HUES64 (cell line): ENCODE measurements around the gene MCCC2. TPM values are rescaled to one million over a fixed set of nuclear protein-coding genes. Genes with fewer than 3 reads are reported as not detected.
"Not testable (repeated sequence)": the region's sequence is repeated elsewhere in the genome, so short reads cannot be mapped to it uniquely, and the experiment has no call there.

Experiments used
- H3K27ac ChIP-seq: 2 replicates; pipeline ENCODE4 v1.7.0; 2013; ENCODE audit warnings: low read depth, low read length, inconsistent platforms
- H3K27me3 ChIP-seq: 2 replicates; pipeline ENCODE4 v1.6.1; 2013; ENCODE audit warnings: mild to moderate bottlenecking, low read length; ENCODE audit not compliant: insufficient read depth
- H3K36me3 ChIP-seq: 2 replicates; pipeline ENCODE4 v1.6.1; 2013; ENCODE audit warnings: mild to moderate bottlenecking, low read length; ENCODE audit not compliant: insufficient read depth
- H3K4me1 ChIP-seq: 2 replicates; pipeline ENCODE4 v1.6.1; 2013; ENCODE audit warnings: mild to moderate bottlenecking, low read length, moderate library complexity; ENCODE audit not compliant: insufficient read depth
- H3K4me3 ChIP-seq: 2 replicates; pipeline ENCODE4 v1.5.1; 2013; ENCODE audit warnings: mild to moderate bottlenecking, low read length, moderate library complexity
- H3K9ac ChIP-seq: 2 replicates; pipeline ENCODE4 v1.6.1; 2013; ENCODE audit warnings: mild to moderate bottlenecking, low read depth, low read length
- H3K9me3 ChIP-seq: 2 replicates; pipeline ENCODE4 v1.6.1; 2013; ENCODE audit warnings: low read depth, low read length; ENCODE audit not compliant: insufficient read depth
- WGBS: fragments of 150-250, 120-280 bp; methylation state at CpG from one replicate; pipeline ENCODE4 v1.1.7; 2013; ENCODE audit warnings: missing lambda C conversion rate; 5-methylcytosine and 5-hydroxymethylcytosine counted together
- polyA plus RNA-seq, 2 experiments: library from polyadenylated mRNA; stranded (reverse); fragments of 50-300 nt; gene quantifications; one replicate each; pipeline ENCODE4 v1.2.3, GENCODE V29; 2013

The MCCC2 gene
- 46.2 TPM for polyA plus RNA-seq (2013, experiment 1 of 2)
- polyA plus RNA-seq (2013, experiment 2 of 2): 40.9 TPM

DNA sequence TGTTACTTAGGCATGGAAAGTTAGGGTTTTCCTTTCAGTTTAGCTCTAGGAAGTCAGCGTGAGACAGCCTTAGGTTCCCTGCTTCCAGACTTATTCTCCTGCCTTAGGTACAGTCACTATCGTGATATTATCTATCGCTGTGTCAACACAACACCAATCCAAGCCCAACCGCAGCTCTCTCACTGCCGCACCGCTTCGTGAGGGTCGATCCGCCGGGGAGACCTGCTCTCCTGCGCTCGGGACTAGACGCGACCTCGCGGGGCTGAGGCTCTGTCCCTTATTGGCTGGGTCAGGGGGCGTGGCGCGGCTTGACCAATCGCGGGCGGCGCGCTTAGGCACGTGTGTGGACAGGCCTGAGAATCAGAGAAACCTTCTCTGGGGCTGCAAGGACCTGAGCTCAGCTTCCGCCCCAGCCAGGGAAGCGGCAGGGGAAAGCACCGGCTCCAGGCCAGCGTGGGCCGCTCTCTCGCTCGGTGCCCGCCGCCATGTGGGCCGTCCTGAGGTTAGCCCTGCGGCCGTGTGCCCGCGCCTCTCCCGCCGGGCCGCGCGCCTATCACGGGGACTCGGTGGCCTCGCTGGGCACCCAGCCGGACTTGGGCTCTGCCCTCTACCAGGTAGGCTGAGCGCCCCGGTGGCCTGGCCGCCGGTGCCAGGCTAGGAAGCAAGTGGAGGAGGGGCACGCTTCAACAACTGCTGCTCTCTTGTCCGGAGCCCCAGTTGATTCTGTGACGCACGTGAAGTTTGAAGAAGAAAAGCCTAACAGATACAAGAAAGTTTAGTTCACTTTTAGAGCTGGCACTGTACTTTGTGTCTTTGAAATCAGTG is at the start of gene MCCC2:
TSS of gene MCCC2 (plus strand) at position 400 of the 825 bp plus-strand sequence. CDS start at position 486, 86 bp downstream.
- H3K27ac ChIP-seq: peak within 1 kb of the TSS; percentile 92
- WGBS: under 1% methylated on average over 56 of the region's 56 CpGs

DNA sequence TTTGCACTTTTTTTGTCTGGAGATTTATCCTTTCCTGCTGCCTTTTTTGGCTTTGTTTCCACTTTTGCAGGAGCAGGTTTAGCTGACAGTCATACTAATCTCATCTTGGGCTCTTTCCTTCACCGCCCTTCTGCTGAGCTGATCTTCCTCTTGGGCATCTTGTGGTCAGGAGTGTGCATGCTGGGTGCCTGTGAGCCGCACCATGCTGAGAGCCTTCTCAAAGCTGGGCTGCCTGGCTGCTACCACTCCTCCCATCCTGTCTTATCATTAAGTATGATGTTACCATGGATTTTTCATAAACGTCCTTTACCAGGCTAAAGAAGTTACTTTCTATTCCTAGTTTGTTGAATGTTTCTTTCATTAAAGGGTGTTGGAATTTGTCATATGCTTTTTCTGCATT is 49.5 kb upstream of the MCCC2 start:
- no peaks in the 10 kb centered on the region for H3K4me1 ChIP-seq
- 96% methylated on average over 2 of the region's 3 CpGs for WGBS
- H3K4me3 ChIP-seq: no peak overlapping the region
- no peak overlapping the region for H3K9ac ChIP-seq
- H3K27me3 ChIP-seq: no peaks in the 10 kb centered on the region
- H3K36me3 ChIP-seq: peaks cover 90% of the 10 kb centered on the region
- peak overlapping the region; percentile 6; the same call in 1 of the 2 replicates for H3K27ac ChIP-seq
- H3K9me3 ChIP-seq: no peaks in the 10 kb centered on the region

More for the DNA sequence above, at the start of gene MCCC2:
- H3K9me3 ChIP-seq: no peaks in the 10 kb centered on the region
- no peaks in the 10 kb centered on the region for H3K27me3 ChIP-seq
- H3K36me3 ChIP-seq: no peaks in the 10 kb centered on the region
- H3K4me3 ChIP-seq: peak within 1 kb of the TSS; percentile 83
- H3K9ac ChIP-seq: peak within 1 kb of the TSS; percentile 92
- H3K4me1 ChIP-seq: peaks cover 6% of the 10 kb centered on the region; the same call in 1 of the 2 replicates

DNA sequence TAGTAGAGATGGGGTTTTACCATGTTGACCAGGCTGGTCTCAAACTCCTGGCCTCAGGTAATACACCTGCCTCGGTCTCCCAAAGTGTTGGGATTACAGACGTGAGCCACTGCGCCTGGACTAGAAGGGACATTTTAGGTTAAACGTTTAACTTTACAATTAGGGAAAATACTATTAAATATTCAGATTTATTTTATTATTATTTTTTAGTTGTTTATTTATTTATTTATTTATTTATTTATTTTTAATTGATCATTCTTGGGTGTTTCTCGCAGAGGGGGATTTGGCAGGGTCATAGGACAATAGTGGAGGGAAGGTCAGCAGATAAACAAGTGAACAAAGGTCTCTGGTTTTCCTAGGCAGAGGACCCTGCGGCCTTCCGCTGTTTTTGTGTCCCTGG is 36.3 kb upstream of the MCCC2 start:
- WGBS: 99% methylated on average over 6 of the region's 7 CpGs
- not testable (repeated sequence) for H3K9me3 ChIP-seq, H3K9ac ChIP-seq, H3K4me3 ChIP-seq, H3K4me1 ChIP-seq, H3K27me3 ChIP-seq, H3K27ac ChIP-seq
- peaks cover 83% of the 10 kb centered on the region for H3K36me3 ChIP-seq

DNA sequence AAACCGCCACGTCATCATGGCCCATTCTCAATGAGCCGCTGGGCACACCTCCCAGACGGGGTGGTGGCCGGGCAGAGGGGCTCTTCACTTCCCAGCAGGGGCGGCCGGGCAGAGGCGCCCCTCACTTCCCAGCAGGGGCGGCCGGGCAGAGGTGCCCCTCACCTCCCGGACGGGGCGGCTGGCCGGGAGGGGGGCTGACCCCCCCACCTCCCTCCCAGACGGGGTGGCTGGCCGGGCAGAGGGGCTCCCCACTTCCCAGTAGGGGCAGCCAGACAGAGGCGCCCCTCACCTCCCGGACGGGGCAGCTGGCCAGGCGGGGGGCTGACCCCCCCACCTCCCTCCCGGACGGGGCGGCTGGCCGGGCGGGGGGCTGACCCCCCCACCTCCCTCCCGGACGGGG is 35.6 kb upstream of the MCCC2 start:
- peaks cover 83% of the 10 kb centered on the region for H3K36me3 ChIP-seq
- H3K9me3 ChIP-seq, H3K4me1 ChIP-seq, H3K4me3 ChIP-seq, H3K9ac ChIP-seq, H3K27me3 ChIP-seq, H3K27ac ChIP-seq: not testable (repeated sequence)
- WGBS: 95% methylated on average over 16 of the region's 27 CpGs

DNA sequence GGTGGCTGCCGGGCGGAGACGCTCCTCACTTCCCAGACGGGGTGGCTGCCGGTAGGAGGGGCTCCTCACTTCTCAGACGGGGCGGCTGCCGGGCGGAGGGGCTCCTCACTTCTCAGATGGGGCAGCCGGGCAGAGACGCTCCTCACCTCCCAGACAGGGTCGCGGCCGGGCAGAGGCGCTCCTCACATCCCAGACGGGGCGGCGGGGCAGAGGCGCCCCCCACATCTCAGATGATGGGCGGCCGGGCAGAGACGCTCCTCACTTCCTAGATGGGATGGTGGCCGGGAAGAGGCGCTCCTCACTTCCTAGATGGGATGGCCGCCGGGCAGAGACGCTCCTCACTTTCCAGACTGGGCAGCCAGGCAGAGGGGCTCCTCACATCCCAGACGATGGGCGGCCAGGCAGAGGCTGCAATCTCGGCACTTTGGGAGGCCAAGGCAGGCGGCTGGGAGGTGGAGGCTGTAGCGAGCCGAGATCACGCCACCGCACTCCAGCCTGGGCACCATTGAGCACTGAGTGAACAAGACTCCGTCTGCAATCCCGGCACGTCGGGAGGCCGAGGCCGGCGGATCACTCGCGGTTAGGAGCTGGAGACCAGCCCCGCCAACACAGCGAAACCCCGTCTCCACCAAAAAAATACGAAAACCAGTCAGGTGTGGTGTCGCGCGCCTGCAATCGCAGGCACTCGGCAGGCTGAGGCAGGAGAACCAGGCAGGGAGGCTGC is 35.0 kb upstream of the MCCC2 start:
- not testable (repeated sequence) for H3K27me3 ChIP-seq, H3K9ac ChIP-seq, H3K4me1 ChIP-seq, H3K27ac ChIP-seq, H3K4me3 ChIP-seq, H3K9me3 ChIP-seq
- 95% methylated on average over 47 of the region's 53 CpGs for WGBS
- peaks cover 85% of the 10 kb centered on the region for H3K36me3 ChIP-seq

DNA sequence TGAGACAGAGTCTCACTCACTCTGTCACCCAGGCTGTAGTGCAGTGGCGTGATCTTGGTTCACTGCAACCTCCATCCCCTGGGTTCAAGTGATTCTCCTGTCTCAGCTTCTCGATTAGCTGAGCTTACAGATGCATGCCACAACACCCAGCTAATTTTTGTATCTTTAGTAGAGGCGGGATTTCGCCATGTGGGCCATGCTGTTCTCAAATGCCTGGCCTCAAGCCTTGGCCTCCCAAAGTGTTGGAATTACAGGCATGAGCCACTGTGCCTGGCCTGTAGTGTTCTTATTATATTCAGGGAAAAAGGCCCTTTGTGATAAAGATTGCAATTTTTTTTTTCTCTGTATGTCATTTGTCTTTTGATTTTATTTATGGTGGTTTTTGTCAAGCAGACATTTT is 24.0 kb upstream of the MCCC2 start:
- H3K4me3 ChIP-seq: no peak overlapping the region
- H3K27ac ChIP-seq: no peak overlapping the region
- peaks cover 92% of the 10 kb centered on the region for H3K36me3 ChIP-seq
- no peaks in the 10 kb centered on the region for H3K4me1 ChIP-seq
- no peak overlapping the region for H3K9ac ChIP-seq
- WGBS: 94% methylated on average over 4 of the region's 4 CpGs
- no peaks in the 10 kb centered on the region for H3K9me3 ChIP-seq
- no peaks in the 10 kb centered on the region for H3K27me3 ChIP-seq

DNA sequence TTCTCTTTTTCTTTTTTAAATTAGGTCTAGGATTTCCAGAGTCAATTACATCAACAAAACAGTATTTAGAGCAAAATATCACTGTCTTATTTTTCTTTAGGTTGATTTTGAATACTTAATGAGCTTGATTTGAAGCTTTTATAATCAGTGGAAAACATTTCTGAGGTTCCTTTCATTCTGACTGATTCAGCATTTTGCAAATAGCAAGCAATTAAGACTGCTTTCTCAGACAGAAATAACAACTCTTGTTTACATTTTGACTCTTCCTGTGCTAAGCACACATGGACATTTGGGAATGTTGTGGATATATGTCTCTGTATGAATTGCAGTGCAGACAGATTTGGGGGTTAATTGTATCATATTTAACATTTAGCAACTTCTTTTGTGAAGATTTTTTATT is 22.2 kb upstream of the MCCC2 start:
- Histone ChIP-seq H3K27ac (no peak overlapping the region), H3K4me3 (no peak overlapping the region), H3K9ac (no peak overlapping the region), H3K9me3 (no peaks in the 10 kb centered on the region), H3K27me3 (no peaks in the 10 kb centered on the region), H3K36me3 (peaks cover 82% of the 10 kb centered on the region), H3K4me1 (no peaks in the 10 kb centered on the region)

DNA sequence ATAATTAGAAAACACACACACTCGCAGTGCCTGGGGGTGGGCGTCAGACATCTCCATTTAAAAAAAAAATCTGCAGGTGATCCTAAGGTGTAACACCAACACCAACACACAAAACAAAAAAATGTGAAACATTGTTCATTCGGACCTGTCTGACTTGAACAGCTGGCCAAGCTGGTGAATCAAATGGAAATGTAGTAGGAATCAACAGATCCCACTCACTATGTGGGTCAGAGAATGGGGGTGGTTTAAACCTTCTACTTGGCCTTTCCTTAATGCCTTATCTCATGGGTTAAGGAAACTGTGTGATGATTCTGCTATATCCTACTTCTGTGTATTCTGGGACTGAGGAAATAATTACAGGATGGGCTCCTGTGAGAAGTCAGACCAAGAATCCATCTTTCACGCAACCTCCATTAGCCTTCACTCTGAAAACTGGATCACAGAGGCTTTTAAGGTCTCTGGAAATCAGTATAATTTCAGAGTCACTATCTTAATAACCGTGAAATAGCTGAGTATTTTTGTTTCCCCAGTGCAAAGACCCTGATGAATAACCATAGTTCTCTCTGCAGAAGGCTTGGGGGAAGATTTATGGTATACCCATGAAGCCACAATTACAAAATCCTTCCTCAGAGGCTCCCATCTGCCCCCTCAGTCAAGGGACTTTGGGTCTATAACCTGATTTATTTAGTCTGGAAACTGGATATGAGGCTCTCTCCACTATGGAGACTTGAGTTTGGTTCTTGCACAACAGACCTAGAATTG is 17.2 kb upstream of the MCCC2 start:
- Histone ChIP-seq H3K9me3 (no peaks in the 10 kb centered on the region), H3K9ac (no peak overlapping the region), H3K4me3 (no peak overlapping the region), H3K27me3 (no peaks in the 10 kb centered on the region), H3K27ac (no peak overlapping the region), H3K4me1 (no peaks in the 10 kb centered on the region), H3K36me3 (peaks cover 34% of the 10 kb centered on the region)
- WGBS: 95% methylated on average over 5 of the region's 5 CpGs

DNA sequence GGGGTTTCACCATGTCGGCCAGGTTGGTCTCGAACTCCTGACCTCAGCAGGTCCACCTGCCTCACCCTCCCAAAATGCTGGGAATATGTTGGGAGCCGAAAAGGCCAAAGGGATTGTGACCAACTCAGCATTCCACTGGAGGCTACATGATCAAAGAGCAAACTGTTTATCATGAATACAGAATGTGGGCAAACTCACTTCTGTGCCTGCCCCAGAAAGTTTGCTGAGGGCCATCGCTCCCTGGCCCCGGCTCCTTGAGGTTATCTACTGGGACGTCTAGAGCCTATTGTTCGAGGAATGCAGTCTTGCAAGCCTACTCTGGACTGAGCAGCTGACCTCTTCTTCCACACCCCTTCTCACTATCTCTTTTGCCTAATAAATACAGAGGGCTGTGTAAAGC is 15.3 kb upstream of the MCCC2 start:
- H3K4me3 ChIP-seq, H3K27me3 ChIP-seq, H3K4me1 ChIP-seq, H3K9ac ChIP-seq, H3K27ac ChIP-seq, H3K9me3 ChIP-seq: not testable (repeated sequence)
- WGBS: 89% methylated on average over 7 of the region's 7 CpGs
- peaks cover 16% of the 10 kb centered on the region for H3K36me3 ChIP-seq

DNA sequence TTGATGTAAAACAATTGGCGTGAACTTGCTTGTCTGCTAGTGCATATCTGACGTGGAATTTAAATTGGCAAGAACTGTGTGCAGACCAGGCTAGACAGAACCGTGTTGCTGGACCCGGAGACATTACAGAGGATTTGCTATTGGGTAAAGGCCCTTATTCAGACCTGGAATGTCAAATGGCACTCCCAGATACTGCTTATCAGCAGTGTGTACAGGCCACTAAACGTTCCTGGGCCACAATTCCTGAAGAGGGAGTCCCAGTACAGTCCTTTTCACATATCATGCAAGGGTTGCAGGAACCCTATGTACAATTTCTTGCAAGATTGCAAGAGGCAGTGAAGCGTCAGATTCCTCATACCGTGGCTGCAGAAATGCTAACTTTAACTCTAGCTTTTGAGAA is 13.5 kb upstream of the MCCC2 start:
- Histone ChIP-seq H3K4me3 (no peak overlapping the region), H3K36me3 (no peaks in the 10 kb centered on the region; the same call in 1 of the 2 replicates), H3K27me3 (no peaks in the 10 kb centered on the region), H3K4me1 (no peaks in the 10 kb centered on the region), H3K27ac (no peak overlapping the region), H3K9me3 (no peaks in the 10 kb centered on the region), H3K9ac (no peak overlapping the region)
- WGBS: 88% methylated on average over 7 of the region's 7 CpGs

DNA sequence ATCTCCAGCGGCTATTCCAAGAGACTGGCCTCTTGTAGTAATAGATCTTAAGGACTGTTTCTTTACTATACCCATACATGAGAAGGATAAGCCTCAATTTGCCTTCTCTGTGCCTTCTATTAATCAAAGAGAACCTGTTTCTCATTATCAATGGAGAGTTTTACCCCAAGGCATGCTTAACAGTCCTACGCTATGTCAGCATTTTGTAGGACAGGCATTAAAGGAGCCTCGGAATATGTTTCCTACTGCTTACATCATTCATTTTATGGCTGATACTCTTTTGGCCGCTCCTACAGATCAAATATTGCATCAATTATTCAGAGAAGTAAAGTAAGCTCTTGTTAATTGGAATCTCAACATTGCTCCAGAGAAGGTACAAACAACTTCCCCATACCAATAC is 11.6 kb upstream of the MCCC2 start:
- H3K4me3 ChIP-seq, H3K27me3 ChIP-seq, H3K4me1 ChIP-seq, H3K36me3 ChIP-seq, H3K27ac ChIP-seq, H3K9ac ChIP-seq, H3K9me3 ChIP-seq: not testable (repeated sequence)
- 98% methylated on average over 4 of the region's 4 CpGs for WGBS
